GM19193 (cell line): ENCODE measurements around the gene SLC25A26.

Source experiments
- POLR2A ChIP-seq: IDR thresholded peaks from 4 replicates; pipeline ENCODE4 v1.6.1; 2011; ENCODE audit not compliant: insufficient read depth, insufficient read length; ENCODE audit errors: extremely low read depth

SLC25A26 gene

DNA sequence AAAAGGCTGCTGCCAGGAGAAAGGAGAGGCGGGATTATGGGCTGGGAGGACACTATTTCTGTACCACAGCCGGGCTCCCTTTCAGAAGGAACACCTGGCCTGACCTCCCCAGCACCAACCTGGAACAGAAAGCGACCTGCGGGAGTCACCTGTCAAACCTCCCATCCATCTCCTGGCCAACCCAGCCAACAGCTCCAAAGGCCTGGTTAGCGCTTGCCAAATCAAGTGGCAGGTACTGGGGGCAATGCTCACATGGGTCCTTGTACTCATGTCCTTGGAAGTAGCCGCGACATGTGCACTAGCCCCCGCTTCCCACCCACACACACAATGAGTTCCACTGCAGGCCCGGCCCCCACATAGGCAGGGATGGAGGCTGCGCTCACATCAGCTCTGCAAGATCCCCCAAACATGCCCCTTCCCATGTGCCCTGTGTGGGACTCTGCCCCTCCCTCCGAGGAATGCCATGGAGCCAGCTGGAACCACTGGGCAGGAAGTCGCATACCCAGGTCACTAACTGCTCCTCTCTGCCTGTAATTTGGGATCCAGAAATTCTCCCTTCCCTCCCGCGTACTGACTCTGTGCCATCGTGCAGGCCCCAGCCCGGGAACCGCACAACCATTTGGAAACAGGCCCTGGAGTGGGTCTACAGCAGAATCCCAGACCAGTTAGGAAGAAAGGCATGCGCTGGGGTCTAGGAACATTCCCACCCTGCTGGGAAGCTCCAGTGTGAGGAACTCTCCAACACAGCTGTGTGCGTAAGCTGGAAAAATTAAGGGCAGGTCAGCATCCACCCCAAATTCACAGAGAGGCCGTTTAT, 181.1 kb downstream of the SLC25A26 start:
- no peak for TF ChIP-seq POLR2A

DNA sequence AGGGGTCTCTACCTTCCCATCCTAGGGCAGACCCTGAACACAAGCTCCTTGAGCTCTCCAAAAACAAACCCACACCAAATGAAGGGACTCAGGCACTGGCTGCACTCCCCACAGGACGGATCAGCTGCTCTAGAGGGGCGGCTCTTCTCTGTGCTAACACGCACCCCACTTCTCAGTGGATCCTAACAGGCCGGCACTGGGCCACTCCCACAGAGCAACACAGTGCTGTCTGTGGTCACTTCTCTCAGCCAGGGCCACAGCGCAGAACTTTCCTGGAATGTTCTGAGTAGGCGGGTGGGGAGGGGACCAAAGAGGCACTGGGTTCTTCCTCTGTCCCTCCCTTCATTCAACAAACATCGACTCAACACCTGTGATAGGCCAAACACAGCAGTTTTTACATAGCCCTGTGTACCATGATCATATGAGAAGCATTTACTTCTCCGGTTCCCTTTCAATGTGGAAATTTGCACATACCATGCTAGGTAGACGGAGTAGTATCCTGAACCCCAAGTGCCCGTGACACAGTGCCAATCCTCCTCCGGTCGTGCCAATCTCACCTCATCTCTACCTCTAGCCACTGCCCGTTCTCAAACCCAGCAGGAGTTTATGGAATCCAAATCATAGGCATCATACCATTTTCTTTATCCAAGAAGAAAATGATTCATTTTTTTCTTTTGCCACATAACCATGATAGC, 181.9 kb downstream of the SLC25A26 start:
- no peak for TF ChIP-seq POLR2A

DNA sequence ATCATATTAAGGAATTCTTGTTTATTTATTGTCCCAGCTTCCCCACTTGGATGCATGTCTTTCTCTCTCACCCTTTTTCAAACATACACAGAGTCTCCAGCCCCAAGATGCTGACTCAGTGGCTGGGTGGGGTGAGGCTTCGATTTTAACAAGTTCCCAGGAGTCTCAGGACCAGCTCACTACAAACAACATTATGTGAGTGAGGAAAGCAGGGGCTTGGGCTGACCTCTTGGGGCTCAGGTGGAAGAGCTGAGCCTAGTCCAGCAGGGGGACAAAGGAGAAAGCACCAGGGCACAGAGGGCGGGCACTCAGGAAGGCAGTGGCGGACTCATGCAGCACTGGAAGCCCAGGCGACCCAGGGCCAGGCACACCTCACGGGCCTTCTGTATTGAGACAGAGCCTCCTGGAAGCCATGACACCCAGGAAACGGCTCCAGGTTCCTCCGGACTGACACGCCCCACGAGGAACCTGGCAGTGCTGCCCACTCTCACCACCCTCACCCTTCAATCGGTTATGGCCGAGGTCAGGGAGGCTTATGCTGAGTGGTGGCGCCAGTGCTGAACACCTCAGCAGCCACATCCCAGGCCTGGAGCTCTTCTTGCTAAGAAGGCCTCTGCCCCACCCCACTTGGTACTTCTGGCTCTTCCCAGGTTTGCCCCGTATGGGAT, 182.7 kb downstream of the SLC25A26 start:
- no peak for TF ChIP-seq POLR2A

DNA sequence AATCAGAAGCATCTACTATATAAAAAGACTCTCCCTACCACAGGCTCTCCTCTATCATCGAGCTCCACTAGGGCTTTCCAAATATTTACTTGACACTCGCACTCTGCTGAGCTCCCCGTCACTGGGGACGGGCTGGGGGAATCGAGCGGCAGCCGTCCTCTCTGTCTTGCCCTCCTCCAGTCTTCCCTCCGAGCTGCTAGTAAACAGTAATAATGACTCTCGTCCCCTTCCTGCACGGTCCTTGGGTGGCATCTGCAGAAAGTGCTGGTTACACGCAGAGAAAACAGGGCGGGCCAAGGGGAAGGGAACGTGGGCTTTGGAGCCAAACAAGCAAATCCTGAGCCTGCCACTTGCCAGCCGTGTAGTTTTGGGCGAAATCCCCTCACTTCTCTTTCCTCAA, 183.4 kb downstream of the SLC25A26 start:
- no peak for TF ChIP-seq POLR2A

DNA sequence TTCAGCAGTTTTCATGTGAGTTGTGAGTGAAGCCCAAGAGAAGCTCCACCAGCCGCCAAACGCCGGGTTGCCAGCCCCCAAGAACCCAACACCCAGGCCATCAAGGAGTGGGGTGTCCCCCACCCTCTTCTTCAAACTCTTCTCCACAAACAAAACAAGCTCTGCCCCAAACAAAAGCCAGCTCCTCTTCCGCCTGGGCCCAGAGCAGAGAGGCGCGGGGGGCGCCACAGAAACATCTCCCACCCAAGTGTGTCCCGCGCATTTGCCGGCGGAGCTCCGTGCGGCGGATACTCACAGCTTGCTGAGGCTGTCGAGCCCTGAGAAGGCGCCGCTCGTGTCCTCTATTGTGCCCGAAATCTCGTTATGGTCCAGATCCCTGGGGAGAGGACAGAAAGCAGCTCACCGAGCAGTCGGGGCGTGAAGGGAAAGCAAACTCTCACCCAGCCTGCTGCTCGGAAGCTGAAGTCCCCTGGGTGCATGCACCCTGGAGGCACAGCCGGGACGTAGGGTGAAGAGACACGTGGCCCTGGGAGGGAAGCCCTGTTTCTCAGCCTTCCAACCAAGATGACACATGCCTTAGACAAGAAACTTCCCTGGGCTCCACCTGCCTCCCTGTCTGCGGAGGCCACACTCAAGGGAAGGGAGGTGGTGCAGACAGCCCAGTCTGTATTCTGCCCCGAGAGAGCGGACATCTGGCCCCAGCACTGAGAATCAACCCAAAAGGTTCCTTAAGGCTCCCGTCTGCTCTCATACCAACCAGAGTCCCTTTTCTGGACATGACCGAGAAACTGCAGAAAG, 184.3 kb downstream of the SLC25A26 start:
- TF ChIP-seq POLR2A = no peak

GRCh38 chr3:66405701-66406091, 184.9 kb downstream of the SLC25A26 start:
- TF ChIP-seq POLR2A = no peak

DNA sequence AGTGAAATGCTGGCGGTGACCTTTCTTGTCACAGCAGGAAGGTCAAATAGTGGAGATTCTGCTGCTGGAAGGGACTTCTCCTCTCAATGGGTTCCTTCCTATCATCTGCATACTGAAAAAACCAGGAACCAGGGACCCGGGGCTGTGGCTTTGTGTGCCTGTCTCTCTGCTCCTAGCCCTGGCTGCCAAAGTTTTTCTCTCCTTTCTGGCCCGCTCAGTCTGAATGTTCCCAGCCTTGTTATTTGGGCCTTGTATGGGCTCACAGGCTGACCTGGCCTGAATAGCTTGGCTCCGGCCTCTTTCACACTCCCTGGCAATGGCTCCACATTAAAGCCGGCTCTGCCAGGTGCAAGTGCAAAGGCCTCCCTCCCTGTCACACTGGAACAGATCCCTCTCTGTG, 185.4 kb downstream of the SLC25A26 start:
- no peak for TF ChIP-seq POLR2A

- TF ChIP-seq POLR2A = no peak
Observed at GRCh38 chr3:66406831-66407610, 186.2 kb downstream of the SLC25A26 start.

DNA sequence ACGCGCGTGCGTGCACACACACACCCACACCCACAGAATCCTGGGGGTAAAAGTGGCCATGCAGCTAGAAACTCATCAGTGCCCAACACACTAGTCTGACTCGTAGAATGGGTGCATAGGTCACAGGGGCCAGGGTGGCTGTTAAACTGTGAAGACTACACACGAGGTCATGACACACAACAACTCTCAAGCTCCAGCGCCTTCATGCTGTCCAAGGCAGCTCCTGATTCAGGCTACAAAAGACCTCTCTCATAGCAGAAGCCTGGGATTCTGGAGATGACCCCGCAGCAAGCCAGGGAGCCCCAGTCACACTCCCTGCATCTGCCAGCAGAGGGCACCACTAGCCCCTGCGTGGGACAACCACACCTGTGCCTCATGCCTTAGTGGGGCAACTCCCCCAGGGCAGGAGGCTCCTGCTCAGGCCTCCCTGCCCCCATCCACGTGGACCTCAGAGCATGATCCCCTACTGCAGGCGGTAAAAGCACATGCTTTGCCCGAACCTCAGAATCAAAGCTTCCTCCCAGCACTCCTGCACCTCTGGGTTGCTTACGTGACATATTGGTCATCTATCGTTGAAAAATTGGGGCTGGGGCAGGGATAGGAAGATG, 186.9 kb downstream of the SLC25A26 start:
- TF ChIP-seq POLR2A = peak; percentile 16

- no peak for TF ChIP-seq POLR2A
Observed at GRCh38 chr3:66409771-66410754, 189.3 kb downstream of the SLC25A26 start.

GRCh38 chr3:66410976-66411375, 190.2 kb downstream of the SLC25A26 start:
- no peak for TF ChIP-seq POLR2A

DNA sequence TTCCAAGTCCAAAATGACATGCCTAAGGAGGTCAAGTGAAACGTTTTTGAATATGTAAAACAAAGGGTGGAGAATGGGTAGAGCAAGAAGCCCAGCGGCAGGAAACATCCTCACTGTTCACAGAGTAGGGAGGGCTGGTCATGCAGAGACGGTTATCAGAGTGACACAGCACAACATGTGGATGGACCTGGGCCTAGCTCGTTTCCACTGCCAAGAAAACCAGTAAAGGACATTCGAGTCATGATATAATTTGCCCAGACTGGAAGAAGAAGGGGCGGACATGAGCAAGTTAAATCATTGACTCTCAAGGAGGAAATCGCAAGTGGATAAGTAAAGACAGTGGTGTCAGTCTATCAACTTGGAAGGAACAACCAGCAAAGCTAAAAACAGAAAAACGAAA, 190.7 kb downstream of the SLC25A26 start:
- TF ChIP-seq POLR2A = no peak
